HG03469 (cell line): ENCODE data around the gene TCOF1.

Source experiments
- ATAC-seq: cut with Tn5 transposase; IDR thresholded peaks from one replicate; pipeline ENCODE4 v1.9.1; 2021; ENCODE audit warnings: mild to moderate bottlenecking, moderate library complexity, moderate number of reproducible peaks; ENCODE audit not compliant: unreplicated experiment

Gene TCOF1

DNA sequence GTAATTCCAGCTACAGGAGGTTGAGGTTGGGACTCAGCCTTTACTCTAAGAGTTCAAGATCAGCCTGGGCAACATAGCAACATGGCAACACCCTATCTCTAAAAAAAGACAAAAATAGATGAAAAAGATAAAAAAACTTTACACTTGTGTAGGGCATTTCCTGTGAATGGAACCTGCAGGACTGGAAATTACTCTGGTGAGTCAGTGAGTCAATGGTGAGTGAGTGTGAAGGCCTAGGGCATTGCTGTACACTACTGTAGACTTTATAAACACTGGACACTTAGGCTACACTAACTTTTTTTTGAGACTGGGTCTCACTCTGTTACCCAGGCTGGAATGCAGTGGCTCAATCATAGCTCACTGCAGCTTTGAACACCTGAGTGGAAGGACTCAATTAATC is 35.3 kb upstream of the TCOF1 start:
- ATAC-seq: no peak

DNA sequence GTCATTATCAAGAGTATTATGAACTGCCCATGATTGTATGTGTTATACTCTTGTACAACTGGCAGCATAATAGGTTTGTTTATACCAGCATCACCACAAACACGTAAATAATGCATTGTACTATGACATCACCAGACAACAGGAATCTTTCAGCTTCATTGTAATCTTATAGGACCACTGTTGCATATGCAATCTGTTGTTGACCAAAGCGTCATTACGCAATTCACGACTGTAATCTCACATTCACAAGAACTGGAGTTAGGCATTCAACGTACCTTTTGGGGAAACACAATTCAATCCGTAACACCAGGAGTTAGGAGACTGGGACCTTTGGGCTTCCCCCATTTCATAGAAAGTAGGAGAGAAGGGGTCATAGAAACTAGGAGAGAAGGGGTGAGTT is 34.4 kb upstream of the TCOF1 start:
- no peak for ATAC-seq

- ATAC-seq: no peak
These were observed 33.7 kb upstream of the TCOF1 start for GRCh38 chr5:150323819-150324218.

DNA sequence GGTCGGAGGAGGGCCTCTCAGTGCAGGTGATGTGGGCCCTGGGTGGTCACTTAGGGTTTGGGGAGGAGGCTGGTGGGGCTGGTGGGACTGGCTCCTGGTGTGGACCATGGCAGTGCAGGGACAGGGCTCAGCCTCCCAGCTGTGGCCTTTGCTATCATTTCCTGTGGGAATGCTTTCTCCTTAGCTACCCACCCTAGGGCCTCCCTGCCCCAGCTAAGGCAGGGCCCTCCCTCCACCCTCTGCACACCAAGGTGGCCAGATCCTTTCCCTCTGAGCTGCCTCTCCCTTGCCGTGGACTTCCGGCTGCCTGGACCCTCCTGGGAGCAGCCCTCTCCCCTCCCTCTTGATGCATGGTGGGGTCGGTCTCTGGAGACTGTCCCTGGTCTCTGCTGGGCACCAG is 32.1 kb upstream of the TCOF1 start:
- ATAC-seq: no peak

GRCh38 chr5:150326707-150327106 is 30.8 kb upstream of the TCOF1 start:
- ATAC-seq: no peak

DNA sequence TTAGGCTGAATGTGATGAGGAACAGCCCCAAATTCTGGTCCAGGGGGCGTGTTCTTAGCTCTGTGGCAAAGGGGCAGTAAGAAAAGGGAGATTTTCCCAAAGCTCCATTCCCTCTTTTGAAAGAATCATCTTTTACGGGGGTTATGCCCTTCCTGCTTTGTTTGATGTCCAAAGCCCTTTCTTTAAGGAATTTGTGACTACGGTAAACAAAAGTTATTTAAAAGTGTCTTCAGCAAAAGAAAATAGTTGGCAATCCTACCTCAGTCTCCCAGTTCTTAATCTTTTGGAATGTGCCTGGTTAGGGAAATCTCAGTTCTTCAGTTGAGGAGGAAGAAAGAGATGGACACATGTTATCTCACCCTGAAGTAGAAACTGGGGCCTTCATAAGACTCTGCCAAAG is 30.4 kb upstream of the TCOF1 start:
- no peak for ATAC-seq

DNA sequence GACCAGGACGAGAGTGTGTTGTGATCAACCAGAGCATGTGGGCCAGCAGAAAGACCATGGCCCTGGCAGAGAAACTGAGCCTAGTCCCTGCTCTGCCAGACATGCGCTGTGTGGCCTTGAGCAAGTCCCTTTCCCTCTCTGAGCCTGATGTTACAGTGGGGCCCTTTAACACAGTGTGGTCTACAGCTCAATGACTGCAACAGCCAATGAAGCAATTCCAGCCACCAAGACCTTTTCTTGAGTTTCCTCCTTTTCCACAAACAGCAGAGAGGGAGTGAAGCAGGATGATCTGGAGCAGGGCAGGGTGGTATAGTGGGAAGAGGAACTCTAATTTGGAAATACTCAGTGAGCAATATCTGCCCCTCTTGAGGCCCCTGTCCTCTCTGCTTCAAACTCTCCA is 29.0 kb upstream of the TCOF1 start:
- no peak for ATAC-seq

DNA sequence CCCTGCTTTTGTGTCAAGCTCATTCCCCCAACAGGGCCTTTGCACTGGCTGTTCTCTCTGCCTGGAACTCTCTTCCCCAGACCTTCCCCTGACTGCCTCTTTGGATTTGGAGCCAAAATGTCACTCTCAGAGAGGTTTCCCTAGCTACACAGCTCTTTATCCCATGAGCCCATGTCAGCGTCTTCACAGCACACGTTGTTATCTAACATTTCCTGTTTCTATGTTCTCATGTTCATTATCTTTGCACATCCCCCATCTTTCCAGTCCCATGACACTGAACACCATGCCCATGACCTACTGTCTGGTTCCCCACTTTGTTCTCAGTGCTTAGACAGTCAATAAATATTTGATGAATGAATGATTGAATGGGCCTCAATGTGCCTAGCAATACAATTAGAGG is 28.5 kb upstream of the TCOF1 start:
- ATAC-seq: no peak

GRCh38 chr5:150329881-150330876 is 27.3 kb upstream of the TCOF1 start:
- ATAC-seq: no peak

DNA sequence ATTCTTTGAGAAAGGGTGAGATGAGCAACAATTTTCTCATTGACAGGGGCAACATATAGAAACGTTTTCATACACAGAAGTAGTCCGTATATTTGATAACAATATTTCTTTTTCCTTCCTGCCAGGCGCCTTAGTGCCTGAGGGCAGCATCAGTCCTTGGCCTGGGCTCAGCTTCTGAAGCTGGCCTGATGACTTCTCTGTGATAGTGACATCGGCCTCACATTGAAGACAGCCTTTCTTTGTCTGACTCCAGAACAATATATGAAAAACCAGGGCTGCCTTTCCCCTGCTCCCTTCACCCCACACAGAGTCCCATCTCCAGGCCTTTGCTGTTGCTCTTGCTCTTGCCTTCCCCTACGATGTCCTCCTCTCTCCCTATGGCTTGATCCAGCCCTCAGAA is 24.1 kb upstream of the TCOF1 start:
- ATAC-seq: no peak

DNA sequence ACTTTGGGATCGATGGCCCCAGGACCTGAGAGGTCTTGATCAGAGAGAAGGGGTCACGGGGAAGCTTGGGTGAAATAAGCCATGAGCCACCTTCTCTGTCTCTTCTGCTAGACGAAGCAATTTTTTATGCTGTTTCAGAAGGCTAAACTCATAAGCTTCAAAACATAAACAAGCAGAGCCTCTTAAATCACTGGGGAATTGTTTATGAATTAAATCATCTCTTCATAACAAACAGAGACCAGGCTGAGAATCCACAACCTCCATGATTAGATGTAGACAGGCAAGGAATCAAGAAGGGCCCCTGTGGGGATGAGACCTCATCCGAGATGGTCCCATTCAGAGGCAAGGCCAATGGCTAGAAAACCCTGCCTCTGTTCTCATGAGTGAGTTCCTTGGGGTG is 21.7 kb upstream of the TCOF1 start:
- no peak for ATAC-seq

DNA sequence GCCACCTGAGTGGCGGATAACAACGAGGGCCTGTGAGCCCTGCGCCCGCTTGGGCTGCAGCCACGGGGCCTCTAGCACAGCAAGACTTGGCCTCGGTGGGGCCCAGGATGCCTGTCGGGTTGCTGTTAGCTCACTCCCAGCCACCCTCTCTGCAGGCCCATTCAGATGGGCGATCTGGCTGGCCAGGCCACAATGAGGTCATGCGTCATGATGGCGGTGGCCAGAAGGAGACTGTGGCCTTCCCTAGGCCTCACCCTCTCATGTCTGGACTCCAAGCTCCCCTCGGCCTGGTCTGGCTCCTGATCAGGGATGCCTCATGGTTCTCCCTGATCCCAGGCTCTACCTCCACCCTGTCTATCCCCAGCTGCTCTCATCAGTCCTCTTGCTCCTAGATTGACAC is 19.0 kb upstream of the TCOF1 start:
- ATAC-seq: no peak

DNA sequence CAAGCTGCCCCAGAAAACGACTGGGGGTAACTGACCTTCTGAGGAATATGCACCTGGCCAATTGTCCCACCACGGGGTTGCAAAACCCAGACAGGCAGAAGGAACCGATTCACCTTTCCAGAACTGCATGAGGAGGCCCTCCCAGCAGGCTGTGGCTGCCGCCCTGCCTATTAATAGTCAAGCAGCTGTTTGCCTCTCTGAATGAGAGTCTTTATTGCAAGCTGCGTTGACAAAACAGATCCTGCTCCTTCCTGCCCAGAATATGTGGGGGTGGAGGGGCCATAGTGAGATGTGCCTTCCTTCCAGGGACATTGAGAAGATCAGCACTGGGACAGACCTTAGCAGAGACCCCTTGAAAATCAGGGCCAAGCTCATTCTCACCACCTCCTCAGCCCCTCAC is 18.3 kb upstream of the TCOF1 start:
- no peak for ATAC-seq

GRCh38 chr5:150339841-150340240 is 17.7 kb upstream of the TCOF1 start:
- ATAC-seq: no peak

DNA sequence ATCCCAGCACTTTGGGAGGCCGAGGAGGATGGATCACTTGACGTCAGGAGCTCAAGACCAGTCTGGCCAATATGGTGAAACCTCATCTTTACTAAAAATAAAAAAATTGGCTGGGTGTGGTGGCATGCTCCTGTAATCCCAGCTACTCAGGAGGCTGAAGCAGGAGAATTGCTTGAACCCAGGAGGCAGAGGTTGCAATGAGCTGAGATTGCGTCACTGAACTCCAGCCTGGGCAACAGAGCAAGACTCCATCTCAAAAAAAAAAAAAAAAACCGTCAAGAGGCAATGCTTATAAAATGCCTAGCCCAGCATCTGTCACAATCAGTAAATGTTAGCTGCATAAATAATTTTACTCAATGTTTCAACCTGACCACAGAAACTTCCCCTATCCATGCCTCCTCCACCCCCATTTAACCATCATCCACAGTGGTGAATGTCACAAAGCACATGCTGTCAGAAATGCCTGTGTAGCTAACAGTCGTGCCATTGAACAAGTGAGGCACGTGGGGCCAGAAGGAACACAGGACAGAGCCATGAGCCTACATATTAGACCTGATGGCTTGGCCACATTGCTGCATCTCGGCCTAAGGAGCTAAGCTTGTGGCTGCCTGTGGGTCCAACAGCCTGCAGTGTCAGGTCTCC is 16.8 kb upstream of the TCOF1 start:
- ATAC-seq: no peak

- ATAC-seq: no peak
These were observed 16.2 kb upstream of the TCOF1 start for GRCh38 chr5:150341331-150341730.

DNA sequence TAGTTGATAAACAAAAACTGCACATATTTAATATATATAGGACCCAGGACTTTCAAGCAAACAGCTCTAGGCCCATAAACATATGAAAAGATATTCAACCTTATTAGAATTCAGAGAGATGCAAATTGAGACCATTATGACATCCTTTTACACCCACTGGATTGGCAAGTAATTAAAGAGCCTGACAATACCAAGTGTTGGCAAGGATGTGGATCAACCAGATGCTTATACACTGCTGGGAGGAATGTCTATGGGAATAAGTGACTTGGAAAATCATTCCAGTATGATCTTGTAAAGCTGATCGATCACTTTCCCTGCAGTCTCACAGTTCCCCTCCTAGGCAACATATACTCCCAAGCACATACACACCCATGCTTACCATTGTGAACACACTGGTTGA is 15.5 kb upstream of the TCOF1 start:
- no peak for ATAC-seq

DNA sequence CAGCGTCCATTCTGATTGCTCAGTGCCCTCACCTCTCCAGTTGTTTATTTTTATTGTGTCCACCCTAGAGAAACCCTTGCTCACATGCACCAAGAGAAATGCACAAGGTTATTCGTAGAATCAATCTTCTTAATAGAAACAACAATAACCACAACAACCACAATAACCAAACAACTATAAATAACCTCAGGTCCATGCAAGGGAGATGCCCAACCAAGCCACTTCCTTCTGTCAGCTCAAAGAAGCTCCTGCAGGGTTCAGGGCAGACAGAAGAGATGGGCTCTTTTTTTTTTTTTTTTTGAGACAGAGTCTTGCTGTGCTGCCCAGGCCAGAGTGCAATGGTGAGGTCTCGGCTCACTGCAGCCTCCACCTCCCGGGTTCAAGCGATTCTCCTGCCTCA is 14.9 kb upstream of the TCOF1 start:
- no peak for ATAC-seq

GRCh38 chr5:150343994-150344631 is 13.4 kb upstream of the TCOF1 start:
- no peak for ATAC-seq

- no peak for ATAC-seq
These were observed 11.8 kb upstream of the TCOF1 start for GRCh38 chr5:150345716-150346115.

DNA sequence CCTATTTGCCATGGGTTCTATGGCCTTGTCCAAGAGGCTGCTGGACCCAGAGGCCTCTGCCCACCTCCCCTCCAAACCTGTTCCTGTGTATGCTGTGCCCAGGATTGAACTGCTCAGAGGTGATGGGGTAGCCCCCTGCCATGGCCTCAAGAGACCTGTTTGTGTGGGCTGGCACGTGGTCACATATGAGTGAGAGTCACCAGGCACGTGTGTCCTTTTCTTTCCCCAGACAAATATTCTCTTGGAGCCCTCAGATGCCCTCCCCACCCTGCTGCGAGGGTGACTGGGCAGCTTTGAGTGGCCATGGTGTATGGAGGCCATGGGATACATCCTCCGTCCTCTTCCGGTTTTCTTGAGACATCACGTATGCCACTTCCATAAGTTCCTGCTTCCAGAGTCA is 10.9 kb upstream of the TCOF1 start:
- no peak for ATAC-seq

- no peak for ATAC-seq
These were observed 10.5 kb upstream of the TCOF1 start for GRCh38 chr5:150347003-150347402.
